Measurements from ENCODE around the gene PCBP3.
"Not testable (repeated sequence)": the region's sequence is repeated elsewhere in the genome, so short reads cannot be mapped to it uniquely, and the experiment has no call there.

PCBP3 gene

DNA sequence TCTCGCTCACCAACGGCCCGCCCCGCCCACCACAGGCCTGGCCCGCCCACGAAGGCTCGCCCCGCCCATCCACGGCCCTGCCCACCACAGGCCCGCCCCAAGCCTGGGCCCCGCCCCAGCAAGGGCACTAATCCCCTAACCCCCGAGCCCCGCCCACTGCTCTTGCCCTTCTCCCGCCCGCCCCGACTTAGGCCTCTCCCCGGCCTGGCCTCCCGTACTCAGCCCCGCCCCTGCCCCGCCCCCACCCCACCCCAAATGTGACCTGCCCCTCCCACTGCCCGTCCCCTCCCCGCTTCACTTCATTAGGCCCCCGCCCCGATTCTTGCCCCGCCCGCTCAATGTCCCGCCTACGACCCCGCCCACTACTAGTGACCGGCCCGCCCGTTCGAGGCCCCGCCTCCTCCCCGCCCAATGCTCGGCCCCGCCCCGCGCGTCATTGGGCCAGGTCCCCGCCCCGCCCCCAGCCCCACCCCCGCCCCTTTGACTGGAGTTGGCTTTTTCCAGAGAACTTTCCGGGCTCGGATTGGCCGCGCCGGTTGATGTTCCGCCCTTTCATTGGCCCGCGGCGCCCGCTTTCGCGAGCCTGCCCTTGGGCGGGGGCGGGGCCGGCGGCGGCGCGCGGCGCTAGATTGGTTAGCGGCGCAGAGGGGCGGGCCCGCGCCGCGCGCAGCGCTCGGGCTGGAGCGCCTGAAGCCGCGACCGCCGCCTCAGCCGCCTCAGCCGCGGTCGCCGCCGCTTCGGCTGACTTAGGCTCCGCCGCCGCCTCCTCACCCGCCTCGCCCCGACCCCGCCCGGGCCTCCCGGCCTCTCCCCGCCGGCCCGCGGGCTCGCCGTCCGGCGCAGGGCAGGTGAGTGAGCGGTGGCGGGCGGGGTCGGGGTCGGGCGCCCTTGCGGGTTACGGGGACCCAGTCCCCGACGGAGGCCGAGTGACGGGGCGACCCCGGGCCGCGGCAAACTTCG, at the start of gene PCBP3:
TSS of gene PCBP3 (plus strand) at position 705 of the 960 bp plus-strand sequence. CDS start 206,361 bp downstream, outside the sequence.
- DNase-seq: peak; percentile 91

GRCh38 chr21:45594721-45595489, 48.6 kb upstream of the PCBP3 start:
- DNase-seq: no peak

DNA sequence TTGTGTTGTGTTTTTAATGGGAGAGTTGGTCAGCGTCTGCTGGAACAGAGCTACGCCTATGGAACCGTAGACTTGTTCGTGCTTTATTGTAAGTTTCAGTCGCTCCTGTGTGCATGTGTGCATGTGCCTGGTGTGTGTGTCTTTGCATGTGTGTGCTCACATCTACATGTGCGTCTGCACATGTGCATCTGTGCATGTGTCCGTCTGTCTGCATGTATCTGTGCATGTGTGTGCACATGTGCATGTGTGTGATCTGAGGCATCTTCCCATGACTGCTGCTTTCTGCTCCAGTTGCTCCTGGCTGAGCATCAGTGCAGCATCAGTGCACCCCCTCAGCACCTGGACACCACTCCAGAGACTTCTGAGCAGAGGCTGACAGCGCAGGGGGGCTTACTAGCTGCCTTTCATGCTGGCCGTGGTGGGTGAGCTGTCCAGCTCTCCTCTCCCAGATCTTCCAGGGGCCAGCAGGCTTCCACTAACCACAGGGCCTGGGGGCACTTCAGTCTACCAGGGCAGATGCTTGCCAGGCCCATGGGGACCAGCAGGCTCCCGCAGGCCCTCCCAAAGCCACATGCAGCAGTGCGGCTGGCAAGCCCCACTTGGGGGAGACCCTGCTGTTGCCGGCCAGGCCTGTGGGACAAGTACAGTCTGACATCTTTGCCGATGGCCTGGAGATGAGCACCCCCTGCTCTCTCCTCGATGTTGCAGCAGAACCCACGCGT, 47.8 kb upstream of the PCBP3 start:
- DNase-seq: no peak

DNA sequence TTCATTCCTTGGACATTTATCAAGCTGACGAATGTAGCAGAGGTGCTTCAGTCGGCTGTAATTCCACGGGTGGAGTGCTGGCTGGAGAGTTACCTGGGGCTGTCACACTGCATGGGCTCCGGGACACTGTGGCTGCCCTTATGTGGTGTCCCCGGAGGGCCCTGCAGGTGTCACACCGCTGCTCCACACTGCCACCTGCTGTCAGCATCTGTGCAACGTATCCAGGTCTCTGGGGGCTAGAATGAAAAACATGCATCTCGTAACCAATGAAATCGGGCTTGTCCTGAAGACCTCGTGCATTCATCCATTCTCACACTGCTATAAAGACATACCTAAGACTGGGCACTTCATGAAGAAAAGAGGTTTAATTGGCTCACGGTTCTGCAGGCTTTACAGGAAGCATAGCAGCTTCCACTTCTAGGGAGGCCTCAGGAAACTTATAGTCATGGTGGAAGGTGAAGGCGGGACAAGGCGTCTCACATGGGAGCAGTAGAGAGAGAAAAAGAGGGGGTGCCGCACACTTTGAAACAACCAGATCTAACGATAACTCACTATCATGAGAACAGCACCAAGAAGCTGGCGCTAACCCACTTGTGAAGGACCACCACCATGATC, 46.7 kb upstream of the PCBP3 start:
- no peak for DNase-seq

DNA sequence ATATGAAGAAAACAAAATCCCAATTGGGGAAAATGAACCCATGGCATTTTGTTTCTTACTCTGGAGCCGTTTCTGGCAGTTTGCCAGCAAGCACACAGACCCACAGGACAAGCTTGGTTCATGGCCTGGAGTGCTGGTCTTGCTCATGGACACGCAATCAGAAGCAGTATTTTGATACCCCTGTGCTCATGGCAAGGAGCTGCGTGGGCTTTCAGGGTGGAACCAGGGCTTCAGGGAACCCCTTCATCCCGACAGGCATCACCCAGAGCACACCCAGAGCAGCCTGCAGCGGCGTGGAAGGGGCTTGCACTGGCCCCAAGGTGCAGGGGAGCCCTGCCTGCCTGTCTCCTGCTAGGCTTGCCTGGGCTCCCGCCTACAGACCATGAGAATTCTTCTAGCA, 45.4 kb upstream of the PCBP3 start:
- DNase-seq: no peak

DNA sequence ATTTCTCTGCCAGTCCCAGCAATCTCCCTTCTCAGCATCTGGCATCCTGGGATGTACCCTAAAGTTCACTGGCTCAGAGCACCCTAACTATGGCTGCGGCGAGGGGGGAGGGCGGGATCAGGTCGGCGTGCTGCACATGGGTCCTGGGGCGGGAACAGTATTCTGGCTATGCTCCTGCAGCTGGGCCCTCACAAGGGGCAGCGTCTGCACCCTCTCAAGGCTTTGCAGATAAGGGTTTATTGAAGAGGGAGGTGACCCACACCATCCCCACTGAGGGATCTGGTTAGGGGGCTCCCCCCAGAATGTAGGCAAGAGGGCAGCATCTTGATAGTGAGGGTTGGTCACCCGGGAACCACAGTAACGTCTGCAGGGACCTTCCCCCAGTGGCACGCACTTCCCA, 44.9 kb upstream of the PCBP3 start:
- DNase-seq: no peak

- no peak for DNase-seq
Measured at GRCh38 chr21:45599146-45599581, 44.4 kb upstream of the PCBP3 start.

DNA sequence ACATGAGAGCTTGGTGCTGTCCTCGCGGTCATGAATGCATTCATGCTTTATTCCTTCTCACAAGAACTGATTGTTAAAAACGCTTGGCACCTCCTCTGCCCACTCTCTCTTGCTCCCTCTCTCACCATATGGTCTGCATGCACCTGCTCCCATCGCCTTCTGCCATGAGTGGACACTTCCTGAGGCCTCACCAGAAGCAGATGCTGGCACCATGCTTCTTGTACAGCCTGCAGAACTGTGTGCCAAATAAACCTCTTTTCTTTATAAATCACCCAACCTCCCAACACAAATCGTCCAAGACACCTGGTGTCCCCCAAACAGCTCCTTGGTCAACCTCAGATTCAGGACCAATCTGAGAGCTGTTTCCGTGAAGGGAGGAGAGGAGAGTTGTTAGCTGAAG, 43.3 kb upstream of the PCBP3 start:
- no peak for DNase-seq

DNA sequence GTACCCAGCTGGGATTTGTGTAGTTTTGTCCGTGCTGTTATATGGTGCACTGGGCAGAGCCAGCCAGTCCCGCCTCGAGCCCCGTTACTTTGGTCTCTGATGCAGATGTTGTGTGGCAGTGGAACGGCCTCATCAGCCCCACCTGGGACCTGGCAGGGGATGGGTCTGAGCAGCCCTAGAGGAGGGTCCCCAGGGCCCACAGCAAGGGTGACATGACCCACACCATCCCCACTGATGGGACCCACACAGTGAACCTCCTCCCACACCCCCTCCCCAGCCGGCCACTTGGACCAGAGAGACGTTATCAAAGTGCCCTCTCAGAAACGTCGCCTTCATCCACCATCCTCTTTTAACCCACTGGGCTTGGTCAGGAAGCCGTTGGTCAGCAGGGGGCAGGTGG, 42.0 kb upstream of the PCBP3 start:
- no peak for DNase-seq

DNA sequence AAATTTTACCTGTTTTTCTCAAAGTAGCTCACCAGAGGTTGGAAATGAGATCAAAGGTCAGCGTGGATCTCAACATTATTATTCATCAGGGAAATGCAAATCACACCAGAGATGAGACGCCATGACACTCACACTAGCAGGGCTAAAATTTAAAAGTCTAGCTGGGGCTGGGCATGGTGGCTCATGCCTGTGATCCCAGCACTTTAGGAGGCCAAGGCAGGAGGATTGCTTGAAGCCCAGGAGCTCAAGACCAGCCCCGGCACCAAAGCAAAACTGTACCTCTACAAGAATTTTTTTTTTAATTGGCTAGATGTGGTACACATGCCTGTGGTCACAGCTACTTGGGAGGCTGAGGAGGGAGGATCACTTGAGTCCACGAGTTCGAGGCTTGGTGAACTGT, 41.4 kb upstream of the PCBP3 start:
- no peak for DNase-seq

- DNase-seq: no peak
Measured at GRCh38 chr21:45603481-45603880, 40.0 kb upstream of the PCBP3 start.

DNA sequence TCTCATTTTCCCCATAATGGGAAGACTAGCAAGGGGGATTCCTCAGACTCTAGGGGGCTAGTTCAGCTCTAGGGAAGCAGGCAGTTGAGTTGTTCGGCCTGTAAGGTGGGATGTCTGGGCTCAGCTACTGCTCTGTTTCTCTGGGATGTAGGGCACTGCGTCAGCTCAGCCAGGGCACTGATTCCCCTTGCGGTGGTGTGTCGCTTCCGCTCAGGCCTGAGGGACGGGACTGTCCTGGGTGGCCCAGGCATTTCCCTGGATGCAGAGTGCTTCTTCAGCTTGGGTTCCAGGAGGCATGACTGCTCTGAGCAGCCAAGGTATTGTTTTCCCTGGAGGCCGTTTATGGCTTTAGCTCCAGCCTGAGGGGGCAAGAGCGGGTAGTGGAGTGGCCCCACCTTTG, 38.8 kb upstream of the PCBP3 start:
- DNase-seq: not testable (repeated sequence)

- DNase-seq: no peak
Measured at GRCh38 chr21:45607021-45607908, 36.3 kb upstream of the PCBP3 start.

DNA sequence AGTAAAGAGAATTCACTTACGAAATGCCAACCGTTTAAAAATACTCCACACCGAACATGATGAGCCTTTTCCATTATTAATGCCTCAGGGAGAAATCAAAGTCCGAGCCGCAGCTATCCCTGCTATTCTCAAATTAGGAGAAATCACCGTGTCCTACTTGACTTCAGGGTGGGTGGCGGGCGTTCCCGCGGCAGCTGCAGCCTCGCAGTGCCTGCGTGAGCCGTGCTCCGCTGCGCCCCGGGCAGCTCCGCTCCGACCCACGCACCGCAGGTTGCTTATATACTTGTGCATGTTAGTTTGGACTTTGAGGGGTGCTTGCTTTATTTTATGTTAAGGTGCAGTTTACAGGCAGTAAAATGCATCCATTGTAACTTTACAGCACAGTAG, 35.6 kb upstream of the PCBP3 start:
- DNase-seq: no peak

DNA sequence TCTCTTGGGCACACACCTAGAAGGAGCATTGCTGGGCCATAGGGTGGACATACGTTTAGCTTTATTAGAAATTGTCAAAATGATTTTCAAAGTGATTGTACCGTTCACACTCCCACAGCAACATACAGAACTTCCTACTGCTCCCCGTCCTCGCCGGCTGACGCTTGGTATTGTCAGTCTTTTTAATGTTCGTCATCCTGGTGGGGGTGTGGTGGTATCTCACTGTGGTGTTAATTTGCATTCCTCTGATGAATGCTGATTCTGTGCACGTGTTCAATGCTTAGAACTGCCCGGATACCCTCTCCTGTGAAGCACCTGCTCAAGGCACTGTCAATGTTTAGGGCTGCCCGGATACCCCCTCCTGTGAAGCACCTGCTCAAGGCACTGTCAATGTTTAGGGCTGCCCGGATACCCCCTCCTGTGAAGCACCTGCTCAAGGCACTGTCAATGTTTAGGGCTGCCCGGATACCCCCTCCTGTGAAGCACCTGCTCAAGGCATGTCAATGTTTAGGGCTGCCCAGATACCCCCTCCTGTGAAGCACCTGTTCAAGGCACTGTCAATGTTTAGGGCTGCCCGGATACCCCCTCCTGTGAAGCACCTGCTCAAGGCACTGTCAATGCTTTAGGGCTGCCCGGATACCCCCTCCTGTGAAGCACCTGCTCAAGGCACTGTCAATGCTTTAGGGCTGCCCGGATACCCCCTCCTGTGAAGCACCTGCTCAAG, 34.6 kb upstream of the PCBP3 start:
- not testable (repeated sequence) for DNase-seq

DNA sequence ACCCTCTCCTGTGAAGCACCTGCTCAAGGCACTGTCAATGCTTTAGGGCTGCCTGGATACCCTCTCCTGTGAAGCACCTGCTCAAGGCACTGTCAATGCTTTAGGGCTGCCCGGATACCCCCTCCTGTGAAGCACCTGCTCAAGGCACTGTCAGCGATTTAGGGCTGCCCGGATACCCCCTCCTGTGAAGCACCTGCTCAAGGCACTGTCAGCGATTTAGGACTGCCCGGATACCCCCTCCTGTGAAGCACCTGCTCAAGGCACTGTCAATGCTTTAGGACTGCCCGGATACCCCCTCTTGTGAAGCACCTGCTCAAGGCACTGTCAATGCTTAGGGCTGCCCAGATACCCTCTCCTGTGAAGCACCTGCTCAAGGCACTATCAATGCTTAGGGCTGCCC, 33.9 kb upstream of the PCBP3 start:
- not testable (repeated sequence) for DNase-seq

- DNase-seq: no peak
Measured at GRCh38 chr21:45611296-45611695, 32.2 kb upstream of the PCBP3 start.

DNA sequence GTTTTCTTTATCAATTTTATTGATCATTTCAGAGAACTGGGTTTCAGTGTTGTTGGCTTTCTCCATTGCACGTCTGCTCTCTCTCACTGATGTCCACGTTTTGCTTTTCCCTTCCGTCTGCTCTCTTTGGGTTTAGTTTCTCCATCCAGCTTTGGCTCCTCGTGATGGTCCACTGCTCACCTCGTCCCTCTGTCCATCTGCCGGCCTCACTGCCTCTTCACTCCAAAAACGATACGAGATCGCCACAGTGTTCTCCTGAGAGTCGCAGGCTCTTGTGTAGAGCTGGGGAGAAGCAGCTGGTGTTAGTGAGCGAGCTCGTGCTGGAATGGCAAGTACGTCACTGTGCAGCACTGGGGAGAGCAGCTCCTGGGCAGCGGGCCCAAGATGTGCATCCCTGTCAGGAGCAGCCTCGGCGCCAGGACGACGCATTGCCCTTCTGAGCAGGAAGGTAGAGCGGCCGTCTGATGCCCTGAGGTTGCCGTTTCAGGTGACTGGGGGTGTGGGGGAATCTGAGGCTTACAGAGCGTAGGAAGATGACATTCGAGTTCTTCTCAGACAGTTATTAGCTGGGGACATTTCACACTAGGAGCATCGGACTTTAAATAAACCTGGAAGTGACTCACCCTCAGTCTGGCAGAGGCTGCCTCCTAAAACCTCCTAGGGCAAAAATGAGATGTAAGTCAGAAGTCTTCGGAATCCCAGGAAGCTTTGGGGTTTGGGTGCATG, 31.4 kb upstream of the PCBP3 start:
- peak; percentile 36 for DNase-seq

GRCh38 chr21:45612665-45613019, 30.9 kb upstream of the PCBP3 start:
- not testable (repeated sequence) for DNase-seq

DNA sequence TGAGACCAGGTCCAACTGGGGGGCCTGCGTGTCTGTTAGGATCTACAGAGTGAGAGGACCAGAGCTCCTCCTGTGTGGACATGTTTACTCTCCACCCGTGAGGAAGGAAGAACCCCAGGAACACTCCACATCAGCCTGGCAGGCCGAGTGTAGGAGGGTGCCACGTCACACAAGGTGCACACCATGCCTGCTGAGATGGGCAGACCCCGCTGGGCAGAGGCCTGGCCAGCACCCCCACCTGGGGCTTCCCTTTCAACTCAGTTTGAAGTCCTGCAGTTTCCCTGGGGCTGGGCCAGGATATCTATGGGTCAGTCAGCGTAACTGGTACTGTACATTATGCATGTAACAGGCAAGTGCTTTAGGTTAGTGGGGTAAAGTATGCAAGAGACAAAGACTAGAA, 30.1 kb upstream of the PCBP3 start:
- DNase-seq: no peak
